HepG2 (cell line): Measurements from ENCODE around the gene TNIP1. TPM values are rescaled to one million over a fixed set of nuclear protein-coding genes. Genes with fewer than 3 reads are reported as not detected.

ENCODE experiments used
- ATAC-seq: fragments of 200-7000 bp; cut with Tn5 transposase; 3 replicates; pipeline ENCODE4 v1.9.1; 2020; ENCODE audit warnings: mild to moderate bottlenecking, moderate library complexity
- BruUV-seq: library from RNA; stranded (reverse); fragments of 400-500 nt; replicated peaks from 2 replicates; lab custom pipeline; 2021; lab: Mats Ljungman, UMichigan
- CTCF ChIA-PET: fragments of 300-600 bp; formaldehyde crosslinking; extraction: SDS; loops from one replicate; lab custom pipeline; 2021; ENCODE audit warnings: low total read pairs, inconsistent platforms, low intra/inter-chr PET ratio; lab: Yijun Ruan, JAX
- POLR2A ChIA-PET: fragments of 350-600 bp; sonication (Branson Sonifier 250); formaldehyde crosslinking; loops from one replicate; lab custom pipeline; 2020; ENCODE audit warnings: antibody characterized with exemption, inconsistent platforms; lab: Yijun Ruan, JAX
- DNase-seq: peaks from one replicate; pipeline ENCODE4 v3.0.0-alpha.2; 2015; ENCODE audit warnings: low spot score
- FAIRE-seq: peaks from 3 replicates; lab custom pipeline; 2011; peaks lifted over from hg19 to GRCh38; lab: Jason Lieb, UNC
- H2AFZ ChIP-seq: one replicate; pipeline ENCODE4 v1.6.1; 2011; ENCODE audit warnings: low read length, inconsistent platforms
- H3K27ac ChIP-seq: fragments of 300-600 bp; 3 replicates; pipeline ENCODE4 v1.8.0; 2011; ENCODE audit warnings: mixed run types, mild to moderate bottlenecking, mixed read lengths, low read length, inconsistent platforms; ENCODE audit not compliant: insufficient read depth; ENCODE audit errors: extremely low read length
- H3K27me3 ChIP-seq, 2 experiments: fragments of 200-600 bp in 1 of 2; 2 replicates in 1 of 2; 3 replicates in 1 of 2; pipeline versions ENCODE4 v1.6.0 to v1.8.0; 2011; ENCODE audit warnings: low read length in 2 of 2, mild to moderate bottlenecking in 2 of 2, moderate library complexity in 2 of 2, inconsistent platforms in 1 of 2; ENCODE audit not compliant: insufficient read depth in 2 of 2, control insufficient read depth in 1 of 2
- H3K36me3 ChIP-seq, 2 experiments: fragments of 200-600 bp in 1 of 2; replicated peaks in 1 of 2; 2 replicates in 1 of 2; 3 replicates in 1 of 2; pipeline versions ENCODE4 v1.5.1 to v1.8.0; 2011; ENCODE audit warnings: low read length in 2 of 2, inconsistent platforms in 1 of 2; ENCODE audit not compliant: insufficient read depth in 2 of 2, control insufficient read depth in 1 of 2
- H3K4me1 ChIP-seq: 2 replicates; pipeline ENCODE4 v1.5.1; 2012; ENCODE audit warnings: low read length, inconsistent platforms; ENCODE audit not compliant: insufficient read depth
- H3K4me2 ChIP-seq: 2 replicates; pipeline ENCODE4 v1.6.0; 2011; ENCODE audit warnings: low read depth, low read length, inconsistent platforms
- H3K4me3 ChIP-seq, 3 experiments: fragments of 200-600 bp in 1 of 3; sonication (generic), shearing (Covaris generic) in 1 of 3; replicated peaks in 1 of 3; 2 replicates each; pipeline ENCODE4 v1.5.1; 2011 to 2016; ENCODE audit warnings: low read length in 3 of 3, inconsistent platforms in 2 of 3, low read depth in 2 of 3, mild to moderate bottlenecking in 2 of 3, control low read depth in 1 of 3, mixed read lengths in 1 of 3; ENCODE audit not compliant: insufficient read depth in 1 of 3
- H3K79me2 ChIP-seq: one replicate; pipeline ENCODE4 v1.6.1; 2011; ENCODE audit warnings: low read length, inconsistent platforms; ENCODE audit not compliant: insufficient read depth
- H3K9ac ChIP-seq: 2 replicates; pipeline ENCODE4 v1.6.0; 2011; ENCODE audit warnings: mild to moderate bottlenecking, low read depth, low read length, inconsistent platforms; ENCODE audit not compliant: insufficient read depth
- H3K9me3 ChIP-seq: 2 replicates; pipeline ENCODE4 v1.5.1; 2012; ENCODE audit warnings: mild to moderate bottlenecking, low read length
- H4K20me1 ChIP-seq: 2 replicates; pipeline ENCODE4 v1.6.0; 2011; ENCODE audit warnings: inconsistent platforms, mild to moderate bottlenecking, low read length, moderate library complexity; ENCODE audit not compliant: insufficient read depth
- BORCS8-MEF2B ChIP-seq: sonication (generic); formaldehyde crosslinking; IDR thresholded peaks from 2 replicates; pipeline ENCODE4 v1.8.0; 2022; ENCODE audit warnings: mild to moderate bottlenecking, missing genetic modification reagents
- CENPX ChIP-seq: sonication (generic); formaldehyde crosslinking; IDR thresholded peaks from 2 replicates; pipeline ENCODE4 v1.9.0; 2021; ENCODE audit warnings: mild to moderate bottlenecking, missing genetic modification reagents, moderate library complexity
- FOSL2 ChIP-seq: sonication (generic); formaldehyde crosslinking; IDR thresholded peaks from 2 replicates; pipeline ENCODE4 v1.4.0; 2020; ENCODE audit warnings: missing genetic modification reagents
- KDM1A ChIP-seq: IDR thresholded peaks from 2 replicates; pipeline ENCODE4 v1.6.1; 2016; ENCODE audit warnings: missing compliant biosample characterization
- NONO ChIP-seq, 2 experiments: fragments of 450-650 bp in 1 of 2; sonication (generic) in 1 of 2; formaldehyde crosslinking in 1 of 2; IDR thresholded peaks in 1 of 2; conservative IDR thresholded peaks in 1 of 2; 2 replicates each; pipeline versions ENCODE4 v1.6.1 to v1.8.0; 2017 to 2022; ENCODE audit warnings: mild to moderate bottlenecking in 1 of 2, missing genetic modification reagents in 1 of 2, moderate library complexity in 1 of 2
- PBX3 ChIP-seq: sonication (generic); formaldehyde crosslinking; IDR thresholded peaks from 2 replicates; pipeline ENCODE4 v1.8.1; 2023; ENCODE audit warnings: missing genetic modification reagents, inconsistent platforms, borderline replicate concordance
- SP140L ChIP-seq: sonication (generic); formaldehyde crosslinking; IDR thresholded peaks from 2 replicates; pipeline ENCODE4 v1.4.0; 2020; ENCODE audit warnings: missing genetic modification reagents, borderline replicate concordance
- ZBTB3 ChIP-seq: sonication (generic); formaldehyde crosslinking; IDR thresholded peaks from 2 replicates; pipeline ENCODE4 v1.4.0; 2020; ENCODE audit warnings: low read depth, mild to moderate bottlenecking, moderate library complexity, missing genetic modification reagents, borderline replicate concordance
- ZFP82 ChIP-seq: sonication (generic); formaldehyde crosslinking; IDR thresholded peaks from 2 replicates; pipeline ENCODE4 v1.5.1; 2020; ENCODE audit warnings: mild to moderate bottlenecking, missing genetic modification reagents, borderline replicate concordance
- ZNF431 ChIP-seq: sonication (generic); formaldehyde crosslinking; IDR thresholded peaks from 2 replicates; pipeline ENCODE4 v1.9.0; 2022; ENCODE audit warnings: missing genetic modification reagents, low read depth, mild to moderate bottlenecking, borderline replicate concordance
- ZNF432 ChIP-seq: sonication (generic); formaldehyde crosslinking; IDR thresholded peaks from 2 replicates; pipeline ENCODE4 v1.5.0; 2020; ENCODE audit warnings: missing genetic modification reagents, mild to moderate bottlenecking, borderline replicate concordance
- ZNF552 ChIP-seq: sonication (generic); formaldehyde crosslinking; IDR thresholded peaks from 2 replicates; pipeline ENCODE4 v1.9.0; 2022; ENCODE audit warnings: missing genetic modification reagents, mild to moderate bottlenecking, borderline replicate concordance
- ZNF850 ChIP-seq: sonication (generic); formaldehyde crosslinking; conservative IDR thresholded peaks from 2 replicates; pipeline ENCODE4 v1.9.0; 2021; ENCODE audit warnings: mild to moderate bottlenecking, missing genetic modification reagents
- ZNF891 ChIP-seq: sonication (generic); formaldehyde crosslinking; IDR thresholded peaks from 2 replicates; pipeline ENCODE4 v1.5.0; 2020; ENCODE audit warnings: mild to moderate bottlenecking, missing genetic modification reagents
- WGBS: methylation state at CpG from one replicate; pipeline ENCODE4 v1.1.6; 2017; ENCODE audit warnings: low lambda C conversion rate; 5-methylcytosine and 5-hydroxymethylcytosine counted together
- in situ Hi-C: cut with HindIII; loops from 2 replicates; pipeline ENCODE4 v1.10.0; 2017; ENCODE audit warnings: low pct_unique_long_range_greater_than_20kb; ENCODE audit not compliant: extremely low pct_ligation_motif_present
- intact Hi-C: fragments of 100-400 bp; cut with micrococcal nuclease; formaldehyde crosslinking; loops from one replicate; pipeline ENCODE4 v1.10.0; 2022; ENCODE audit not compliant: unreplicated experiment
- polyA plus RNA-seq, 8 experiments: library from polyadenylated mRNA; depleted of rRNA in 3 of 8; stranded (reverse) in 7 of 8; unstranded in 1 of 8; fragments of >200 nt; fragmentation: Illumina TruSeq in 4 of 8; extraction: Trizol in 4 of 8; gene quantifications; 2 replicates each; pipeline versions ENCODE4 v1.2.1 to v1.2.3, GENCODE V29; 2011 to 2016; ENCODE audit warnings: low read depth in 4 of 8, missing spikeins in 1 of 8, mixed read lengths in 1 of 8; ENCODE audit not compliant: insufficient read depth in 1 of 8
- total RNA-seq, 5 experiments: library from RNA; depleted of rRNA; stranded (reverse); fragments of >200 nt; fragmentation: Illumina TruSeq; extraction: Trizol; gene quantifications; 2 replicates each; pipeline ENCODE4 v1.2.3, GENCODE V29; 2016; ENCODE audit warnings: low read depth in 1 of 5
- TF ChIP-seq, protein P1 (sequence below): sonication (generic); formaldehyde crosslinking; IDR thresholded peaks from 2 replicates; pipeline ENCODE4 v1.4.0; 2020; ENCODE audit warnings: missing genetic modification reagents

Gene TNIP1
- total and polyA plus RNA-seq, 2 of the 13 experiments (the other 11 are each of a cell fraction or from before 2014, with no cell fraction given), result 26.2 to 45.9 TPM

DNA sequence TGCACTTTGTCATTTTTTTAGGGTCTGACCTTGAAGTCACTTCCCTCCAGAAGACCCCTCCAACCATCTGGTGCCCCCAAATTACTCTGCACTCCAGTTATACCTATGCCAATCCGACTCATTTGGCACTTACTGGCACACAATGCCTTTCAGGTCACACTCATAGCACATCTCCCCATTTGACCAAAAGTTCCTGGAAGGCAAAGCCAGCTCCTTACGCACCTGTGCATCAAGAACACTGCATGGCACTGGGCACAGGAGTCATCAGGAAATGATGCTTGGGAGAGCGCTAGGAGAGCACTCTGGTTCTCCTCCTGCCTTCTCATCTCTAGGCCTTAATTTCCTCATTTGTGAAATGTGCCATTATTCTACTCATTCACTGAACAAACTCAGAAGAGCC is 2.9 kb downstream of the TNIP1 start:
- ChIA-PET POLR2A (no interaction called here), CTCF (no interaction called here)
- 91% methylated on average over 3 of the region's 3 CpGs for WGBS
- no peak for ATAC-seq
- Histone ChIP-seq H3K9me3 (no peaks in the 10 kb centered on the region), H4K20me1 (peaks cover 36% of the 10 kb centered on the region), H3K4me2 (peak overlapping the region; percentile 16; the same call in 1 of the 2 replicates), H3K4me1 (peaks cover 62% of the 10 kb centered on the region), H3K79me2 (peaks cover 79% of the 10 kb centered on the region), H3K36me3 (peaks cover 1 to 12% of the 10 kb centered on the region in 2 experiments; a peak in 3 of 5 replicates), H3K9ac (no peak overlapping the region), H3K4me3 (no peak overlapping the region), H2AFZ (no peak overlapping the region), H3K27me3 (no peaks in the 10 kb centered on the region; a peak in 1 of 5 replicates), H3K27ac (no peak overlapping the region)
- FAIRE-seq, result no peak
- BruUV-seq, result no TSS peak
- in situ Hi-C loops, result no loop called here
- no peak for TF ChIP-seq KDM1A
- TF ChIP-seq SP140L, result no peak
- TF ChIP-seq ZNF432 (CRISPR knock-in tag), result no peak
- no peak for TF ChIP-seq NONO (IDR thresholded peaks at IDR 0.05)
- TF ChIP-seq NONO (CRISPR knock-in tag; conservative IDR thresholded peaks at IDR 0.05), result no peak
- TF ChIP-seq ZBTB3 (CRISPR knock-in tag), result no peak
- no peak for TF ChIP-seq CENPX (CRISPR knock-in tag)
- no peak for TF ChIP-seq ZNF552
- no peak for TF ChIP-seq ZNF850
- no peak for TF ChIP-seq FOSL2 (CRISPR knock-in tag)
- no peak for TF ChIP-seq BORCS8-MEF2B
- TF ChIP-seq ZNF431 (CRISPR knock-in tag), result no peak
- TF ChIP-seq ZFP82, result no peak
- TF ChIP-seq ZNF891, result no peak
- TF ChIP-seq PBX3 (CRISPR knock-in tag), result no peak
- TF ChIP-seq, protein P1, sequence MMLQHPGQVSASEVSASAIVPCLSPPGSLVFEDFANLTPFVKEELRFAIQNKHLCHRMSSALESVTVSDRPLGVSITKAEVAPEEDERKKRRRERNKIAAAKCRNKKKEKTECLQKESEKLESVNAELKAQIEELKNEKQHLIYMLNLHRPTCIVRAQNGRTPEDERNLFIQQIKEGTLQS (CRISPR knock-in tag), result no peak
- no peak for DNase-seq
- intact Hi-C loops, result no loop called here
